WTC11 (cell line): ENCODE results near the gene MAP4K4.
"Not testable (repeated sequence)": the region's sequence is repeated elsewhere in the genome, so short reads cannot be mapped to it uniquely, and the experiment has no call there.

ENCODE experiments used
- GTF2I ChIP-seq: fragments of 250-450 bp; sonication (Bioruptor Pico); conservative IDR thresholded peaks from 2 replicates; pipeline ENCODE4 v1.4.0; 2021; ENCODE audit warnings: mild to moderate bottlenecking
- MYBL2 ChIP-seq: sonication (generic); formaldehyde crosslinking; IDR thresholded peaks from 2 replicates; pipeline ENCODE4 v1.8.1; 2023; ENCODE audit warnings: mild to moderate bottlenecking, moderate library complexity, missing genetic modification reagents
- SP1 ChIP-seq: sonication (generic); formaldehyde crosslinking; conservative IDR thresholded peaks from 2 replicates; pipeline ENCODE4 v1.8.1; 2022; ENCODE audit warnings: missing genetic modification reagents
- TF ChIP-seq, protein P1 (sequence below): fragments of 200-600 bp; IDR thresholded peaks from 2 replicates; pipeline ENCODE4 v1.8.0; 2022; ENCODE audit warnings: antibody characterized with exemption
- TF ChIP-seq, protein P2 (sequence below): sonication (generic); formaldehyde crosslinking; conservative IDR thresholded peaks from 2 replicates; pipeline ENCODE4 v1.8.1; 2022; ENCODE audit warnings: mild to moderate bottlenecking, missing genetic modification reagents
- TF ChIP-seq, protein P3 (sequence below): sonication (generic); formaldehyde crosslinking; IDR thresholded peaks from 2 replicates; pipeline ENCODE4 v1.8.1; 2022; ENCODE audit warnings: mild to moderate bottlenecking, moderate library complexity, missing genetic modification reagents
- TF ChIP-seq, protein P4 (sequence below): fragments of 250-450 bp; sonication (Bioruptor Pico); IDR thresholded peaks from 2 replicates; pipeline ENCODE4 v1.9.0; 2021; ENCODE audit warnings: mild to moderate bottlenecking, borderline replicate concordance

DNA sequence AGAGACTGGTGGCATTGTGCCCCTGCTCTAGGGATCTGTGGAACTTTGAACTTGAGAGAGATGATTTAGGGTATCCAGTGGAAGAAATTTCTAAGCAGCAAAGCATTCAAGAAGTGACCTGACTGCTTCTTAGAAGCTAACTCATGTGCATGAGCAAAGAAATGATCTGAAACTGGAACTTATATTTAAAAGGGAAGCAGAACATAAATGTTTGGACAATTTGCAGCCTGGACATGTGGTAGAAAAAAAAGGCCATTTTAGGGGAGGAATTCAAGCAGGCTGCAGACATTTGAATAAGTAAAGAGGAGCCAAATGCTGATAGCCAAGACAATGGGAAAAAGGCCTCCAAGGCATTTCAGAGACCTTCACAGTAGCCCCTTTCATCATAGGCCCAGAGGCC lies 226.8 kb downstream of the MAP4K4 start:
- TF ChIP-seq, protein P1, sequence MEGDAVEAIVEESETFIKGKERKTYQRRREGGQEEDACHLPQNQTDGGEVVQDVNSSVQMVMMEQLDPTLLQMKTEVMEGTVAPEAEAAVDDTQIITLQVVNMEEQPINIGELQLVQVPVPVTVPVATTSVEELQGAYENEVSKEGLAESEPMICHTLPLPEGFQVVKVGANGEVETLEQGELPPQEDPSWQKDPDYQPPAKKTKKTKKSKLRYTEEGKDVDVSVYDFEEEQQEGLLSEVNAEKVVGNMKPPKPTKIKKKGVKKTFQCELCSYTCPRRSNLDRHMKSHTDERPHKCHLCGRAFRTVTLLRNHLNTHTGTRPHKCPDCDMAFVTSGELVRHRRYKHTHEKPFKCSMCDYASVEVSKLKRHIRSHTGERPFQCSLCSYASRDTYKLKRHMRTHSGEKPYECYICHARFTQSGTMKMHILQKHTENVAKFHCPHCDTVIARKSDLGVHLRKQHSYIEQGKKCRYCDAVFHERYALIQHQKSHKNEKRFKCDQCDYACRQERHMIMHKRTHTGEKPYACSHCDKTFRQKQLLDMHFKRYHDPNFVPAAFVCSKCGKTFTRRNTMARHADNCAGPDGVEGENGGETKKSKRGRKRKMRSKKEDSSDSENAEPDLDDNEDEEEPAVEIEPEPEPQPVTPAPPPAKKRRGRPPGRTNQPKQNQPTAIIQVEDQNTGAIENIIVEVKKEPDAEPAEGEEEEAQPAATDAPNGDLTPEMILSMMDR = not testable (repeated sequence)
- not testable (repeated sequence) for TF ChIP-seq SP1; MYBL2 (CRISPR knock-in tag); GTF2I
- TF ChIP-seq, protein P2, sequence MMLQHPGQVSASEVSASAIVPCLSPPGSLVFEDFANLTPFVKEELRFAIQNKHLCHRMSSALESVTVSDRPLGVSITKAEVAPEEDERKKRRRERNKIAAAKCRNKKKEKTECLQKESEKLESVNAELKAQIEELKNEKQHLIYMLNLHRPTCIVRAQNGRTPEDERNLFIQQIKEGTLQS (CRISPR knock-in tag) = not testable (repeated sequence)
- TF ChIP-seq, protein P3, sequence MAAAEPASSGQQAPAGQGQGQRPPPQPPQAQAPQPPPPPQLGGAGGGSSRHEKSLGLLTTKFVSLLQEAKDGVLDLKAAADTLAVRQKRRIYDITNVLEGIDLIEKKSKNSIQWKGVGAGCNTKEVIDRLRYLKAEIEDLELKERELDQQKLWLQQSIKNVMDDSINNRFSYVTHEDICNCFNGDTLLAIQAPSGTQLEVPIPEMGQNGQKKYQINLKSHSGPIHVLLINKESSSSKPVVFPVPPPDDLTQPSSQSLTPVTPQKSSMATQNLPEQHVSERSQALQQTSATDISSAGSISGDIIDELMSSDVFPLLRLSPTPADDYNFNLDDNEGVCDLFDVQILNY (CRISPR knock-in tag) = not testable (repeated sequence)
- TF ChIP-seq, protein P4, sequence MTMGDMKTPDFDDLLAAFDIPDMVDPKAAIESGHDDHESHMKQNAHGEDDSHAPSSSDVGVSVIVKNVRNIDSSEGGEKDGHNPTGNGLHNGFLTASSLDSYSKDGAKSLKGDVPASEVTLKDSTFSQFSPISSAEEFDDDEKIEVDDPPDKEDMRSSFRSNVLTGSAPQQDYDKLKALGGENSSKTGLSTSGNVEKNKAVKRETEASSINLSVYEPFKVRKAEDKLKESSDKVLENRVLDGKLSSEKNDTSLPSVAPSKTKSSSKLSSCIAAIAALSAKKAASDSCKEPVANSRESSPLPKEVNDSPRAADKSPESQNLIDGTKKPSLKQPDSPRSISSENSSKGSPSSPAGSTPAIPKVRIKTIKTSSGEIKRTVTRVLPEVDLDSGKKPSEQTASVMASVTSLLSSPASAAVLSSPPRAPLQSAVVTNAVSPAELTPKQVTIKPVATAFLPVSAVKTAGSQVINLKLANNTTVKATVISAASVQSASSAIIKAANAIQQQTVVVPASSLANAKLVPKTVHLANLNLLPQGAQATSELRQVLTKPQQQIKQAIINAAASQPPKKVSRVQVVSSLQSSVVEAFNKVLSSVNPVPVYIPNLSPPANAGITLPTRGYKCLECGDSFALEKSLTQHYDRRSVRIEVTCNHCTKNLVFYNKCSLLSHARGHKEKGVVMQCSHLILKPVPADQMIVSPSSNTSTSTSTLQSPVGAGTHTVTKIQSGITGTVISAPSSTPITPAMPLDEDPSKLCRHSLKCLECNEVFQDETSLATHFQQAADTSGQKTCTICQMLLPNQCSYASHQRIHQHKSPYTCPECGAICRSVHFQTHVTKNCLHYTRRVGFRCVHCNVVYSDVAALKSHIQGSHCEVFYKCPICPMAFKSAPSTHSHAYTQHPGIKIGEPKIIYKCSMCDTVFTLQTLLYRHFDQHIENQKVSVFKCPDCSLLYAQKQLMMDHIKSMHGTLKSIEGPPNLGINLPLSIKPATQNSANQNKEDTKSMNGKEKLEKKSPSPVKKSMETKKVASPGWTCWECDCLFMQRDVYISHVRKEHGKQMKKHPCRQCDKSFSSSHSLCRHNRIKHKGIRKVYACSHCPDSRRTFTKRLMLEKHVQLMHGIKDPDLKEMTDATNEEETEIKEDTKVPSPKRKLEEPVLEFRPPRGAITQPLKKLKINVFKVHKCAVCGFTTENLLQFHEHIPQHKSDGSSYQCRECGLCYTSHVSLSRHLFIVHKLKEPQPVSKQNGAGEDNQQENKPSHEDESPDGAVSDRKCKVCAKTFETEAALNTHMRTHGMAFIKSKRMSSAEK (CRISPR knock-in tag) = not testable (repeated sequence)
